ENCODE data around the gene ZNF562.
A peak's percentile ranks its signal among the peaks of the same experiment; 100 is the strongest.
"Not testable (repeated sequence)": the region's sequence is repeated elsewhere in the genome, so short reads cannot be mapped to it uniquely, and the experiment has no call there.

ZNF562 gene

GRCh38 chr19:9674663-9675357 is at the start of gene ZNF562:
ZNF562 (minus strand) TSS chr19:9675100; CDS start chr19:9660744, 14,356 bp downstream.
- DNase-seq = peak; percentile 83 to 90

- DNase-seq = no peak
These were observed 49.3 kb upstream of the ZNF562 start for GRCh38 chr19:9724157-9724556.

- no peak for DNase-seq
These were observed 47.0 kb upstream of the ZNF562 start for GRCh38 chr19:9721861-9722260.

- no peak for DNase-seq
These were observed 45.6 kb upstream of the ZNF562 start for GRCh38 chr19:9720541-9720940.

- DNase-seq = no peak
These were observed 36.9 kb upstream of the ZNF562 start for GRCh38 chr19:9711815-9712214.

DNA sequence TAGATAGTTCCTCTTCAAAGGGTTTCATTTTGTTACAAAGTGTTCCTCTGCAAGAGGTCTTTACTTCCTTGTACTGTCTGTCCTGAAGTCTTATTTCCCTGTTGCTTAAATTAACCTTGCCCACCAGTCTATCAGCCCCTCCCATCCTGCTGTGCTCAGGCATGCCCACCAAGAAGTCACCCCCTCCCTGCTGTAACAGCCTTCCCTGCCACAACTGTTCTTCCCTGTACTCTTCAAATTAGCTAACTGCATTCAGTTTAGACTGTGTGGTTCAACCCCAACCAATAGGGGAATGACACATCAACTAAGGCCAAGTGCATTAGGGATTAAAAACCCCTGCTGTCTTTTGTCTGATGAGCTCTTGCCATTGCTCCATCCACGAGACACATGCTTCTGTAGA is 34.4 kb upstream of the ZNF562 start:
- DNase-seq = no peak

GRCh38 chr19:9705836-9706235 is 30.9 kb upstream of the ZNF562 start:
- no peak for DNase-seq

DNA sequence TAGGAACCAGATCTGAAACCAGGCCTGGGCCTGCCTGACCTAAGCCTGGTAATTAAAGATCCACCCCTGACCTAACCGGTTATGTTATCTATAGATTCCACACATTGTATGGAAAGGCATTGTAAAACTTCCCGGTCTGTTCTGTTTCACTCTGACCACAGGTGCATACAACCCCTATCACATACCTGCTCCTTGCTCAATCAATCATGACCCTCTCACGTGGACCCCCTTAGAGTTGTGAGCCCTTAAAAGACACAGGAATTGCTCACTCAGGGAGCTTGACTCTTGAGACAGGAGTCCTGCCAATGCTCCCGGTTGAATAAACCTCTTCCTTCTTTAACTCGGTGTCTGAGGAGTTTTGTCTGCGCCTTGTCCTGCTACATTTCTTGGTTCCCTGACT is 27.3 kb upstream of the ZNF562 start:
- no peak for DNase-seq

DNA sequence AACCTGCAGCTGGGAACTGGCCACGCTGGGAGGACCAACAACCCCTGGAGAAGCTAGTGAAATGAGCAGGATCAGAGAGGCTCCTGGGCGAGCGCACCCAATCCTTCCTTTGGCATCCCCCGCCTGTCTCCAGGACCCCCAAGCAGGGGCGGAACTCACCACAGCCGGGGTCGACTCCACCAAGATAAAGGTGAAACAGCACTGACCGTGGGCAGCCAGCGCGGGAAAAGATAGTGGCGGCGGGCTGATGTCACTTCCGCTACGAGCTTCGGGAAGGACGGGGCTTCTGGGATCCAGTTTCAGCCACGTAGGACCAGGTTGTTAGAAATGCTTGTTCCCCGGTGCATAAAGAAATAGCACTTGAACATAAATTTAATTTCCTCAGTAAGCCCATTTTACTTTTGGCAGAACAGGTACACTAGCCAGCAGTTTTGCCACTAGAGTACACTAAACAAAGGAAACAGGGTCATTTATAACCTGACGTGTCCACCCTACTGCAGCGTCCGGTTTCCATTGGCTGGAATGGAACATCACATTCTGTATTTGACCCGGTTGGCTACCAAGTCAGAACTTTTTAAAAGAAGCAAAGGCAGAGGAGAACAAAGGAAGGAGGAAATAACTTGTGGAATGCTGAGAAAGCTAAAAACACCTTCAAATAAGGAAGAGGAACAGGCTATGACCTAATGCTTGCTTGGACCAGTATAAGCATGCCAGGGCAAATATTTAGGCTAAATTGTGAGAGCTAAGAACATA is 25.5 kb upstream of the ZNF562 start:
- DNase-seq = no peak

DNA sequence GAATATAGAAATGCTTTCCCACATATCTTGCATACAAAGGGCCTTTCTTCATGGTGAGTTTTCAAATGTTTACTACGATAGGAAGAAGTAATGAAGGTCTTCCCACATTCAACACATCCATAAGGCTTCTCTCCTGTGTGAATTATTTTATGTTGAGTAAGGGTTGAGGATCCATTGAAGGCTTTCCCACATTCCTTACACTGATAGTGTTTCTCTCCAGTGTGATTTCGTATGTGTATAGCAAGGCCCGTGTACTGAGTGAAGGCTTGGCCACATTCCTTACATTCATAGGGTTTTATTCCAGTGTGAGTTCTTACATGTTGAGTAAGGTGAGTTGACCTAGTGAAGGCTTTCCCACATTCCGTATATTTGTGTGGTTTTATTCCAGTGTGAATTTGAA is 15.4 kb upstream of the ZNF562 start:
- DNase-seq = not testable (repeated sequence)

GRCh38 chr19:9679996-9680395 is 5.1 kb upstream of the ZNF562 start:
- DNase-seq = not testable (repeated sequence)

DNA sequence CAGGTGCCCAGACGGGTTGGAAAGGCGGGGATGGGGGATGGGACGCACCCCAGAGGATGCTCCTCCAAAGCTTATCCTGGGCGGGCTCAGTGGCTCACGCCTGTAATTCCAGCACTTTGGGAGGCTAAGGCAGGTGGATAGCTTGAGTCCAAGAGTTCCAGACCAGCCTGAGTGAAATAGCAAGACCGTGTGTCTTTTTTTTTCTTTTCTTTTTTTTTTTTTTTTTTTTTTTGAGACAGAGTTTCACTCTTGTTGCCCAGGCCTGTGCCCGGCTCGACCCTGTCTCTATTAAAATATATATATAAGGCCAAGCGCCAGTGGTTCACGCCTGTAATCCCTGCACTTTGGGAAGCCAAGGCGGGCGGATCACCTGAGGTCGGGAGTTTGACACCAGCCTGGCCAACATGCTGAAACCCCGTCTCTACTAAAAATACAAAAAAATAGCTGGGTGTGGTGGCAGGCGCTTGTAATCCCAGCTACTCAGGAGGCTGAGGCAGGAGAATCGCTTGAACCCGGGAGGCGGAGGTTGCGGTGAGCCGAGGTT is 530 bp upstream of the ZNF562 start:
- DNase-seq = not testable (repeated sequence)

DNA sequence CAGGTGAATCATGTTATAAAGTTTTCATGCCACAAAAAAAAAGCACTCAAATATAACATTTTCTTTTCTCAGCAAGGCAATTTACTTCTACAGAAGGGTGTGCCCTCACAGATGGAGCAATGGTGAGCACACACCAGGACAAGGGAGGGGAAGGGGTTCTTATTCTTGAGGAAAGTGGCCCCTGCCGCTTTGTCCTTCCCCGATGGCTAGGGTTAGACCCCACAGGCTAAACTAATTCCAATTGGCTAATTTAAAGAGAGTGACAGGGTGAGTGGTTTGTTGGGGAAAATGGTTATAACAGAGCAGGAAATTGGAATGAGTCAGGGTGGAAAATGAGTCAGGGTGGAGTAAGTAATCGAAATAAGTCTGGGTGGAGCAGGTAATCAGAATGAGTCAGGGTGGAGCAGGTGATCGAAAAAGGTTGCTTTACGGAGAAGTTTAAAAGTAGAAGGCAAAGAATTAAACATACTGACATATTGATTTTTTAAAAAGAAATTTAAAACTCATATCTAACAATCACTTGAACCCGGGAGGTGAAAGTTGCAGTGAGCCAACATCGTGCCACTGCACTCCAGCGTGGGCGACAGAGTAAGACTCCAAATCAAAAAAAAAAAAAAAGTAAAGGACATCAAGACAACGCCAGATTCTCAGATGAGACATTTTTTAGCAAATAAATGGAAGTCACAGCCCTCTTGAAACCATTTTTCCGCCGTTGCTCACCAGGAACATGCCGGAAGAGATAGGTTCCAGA is 813 bp downstream of the ZNF562 start:
- peak; percentile 19 to 32 for DNase-seq

GRCh38 chr19:9672893-9673292 is 2.0 kb downstream of the ZNF562 start:
- no peak for DNase-seq

DNA sequence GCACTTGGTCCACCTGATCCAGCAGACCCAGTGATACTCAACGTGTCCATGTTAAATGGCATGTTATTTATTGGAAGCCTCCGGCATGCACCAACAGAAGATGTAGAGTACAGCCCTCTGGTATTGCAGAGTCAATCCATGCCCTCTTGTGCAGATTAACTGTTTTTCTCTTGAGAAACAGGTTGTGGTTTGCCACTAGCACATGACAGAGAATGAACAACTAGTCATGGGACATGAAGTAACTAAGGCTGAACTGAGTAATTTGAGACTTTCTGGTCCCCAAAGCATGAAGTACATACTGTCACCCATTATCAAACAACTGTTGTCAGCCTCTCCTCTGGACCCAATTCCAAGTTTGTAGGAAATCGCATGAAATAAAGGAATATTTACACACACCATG is 3.2 kb downstream of the ZNF562 start:
- no peak for DNase-seq

DNA sequence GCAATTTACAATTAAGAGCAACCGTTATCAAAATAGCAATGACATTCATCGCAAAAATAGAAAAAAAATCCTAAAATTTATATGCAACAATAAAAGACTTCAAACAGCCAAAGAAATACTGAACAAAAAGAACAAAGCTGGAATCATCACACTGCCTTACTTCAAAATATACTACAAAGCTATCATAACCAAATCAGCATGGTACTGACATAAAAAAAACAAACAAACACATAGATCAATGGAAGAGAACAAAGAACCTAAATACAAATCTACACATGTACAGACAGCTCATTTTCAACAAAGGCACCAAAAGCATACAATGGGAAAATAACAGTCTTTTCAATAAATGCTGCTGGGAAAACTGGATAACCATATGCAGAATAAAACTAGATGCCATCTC is 6.4 kb downstream of the ZNF562 start:
- no peak for DNase-seq

- DNase-seq = no peak
These were observed 7.0 kb downstream of the ZNF562 start for GRCh38 chr19:9667898-9668297.

GRCh38 chr19:9658769-9659168 is 16.1 kb downstream of the ZNF562 start:
- DNase-seq = no peak

DNA sequence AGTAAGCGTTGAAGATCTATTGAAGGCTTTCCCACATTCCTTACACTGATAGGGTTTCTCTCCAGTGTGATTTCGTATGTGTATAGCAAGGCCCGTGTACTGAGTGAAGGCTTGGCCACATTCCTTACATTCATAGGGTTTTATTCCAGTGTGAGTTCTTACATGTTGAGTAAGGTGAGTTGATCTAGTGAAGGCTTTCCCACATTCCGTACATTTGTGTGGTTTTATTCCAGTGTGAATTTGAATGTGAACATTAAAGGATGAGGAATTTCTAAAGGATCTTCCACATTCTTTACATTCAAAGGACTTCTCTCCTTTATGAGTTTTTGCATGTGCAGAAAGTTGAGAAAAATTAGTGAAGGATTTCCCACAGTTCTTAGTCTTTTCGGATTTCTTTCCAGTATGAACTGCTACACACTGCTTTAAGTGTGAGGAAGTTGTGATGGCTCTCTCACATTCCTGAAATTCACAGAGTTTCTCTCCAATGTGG is 21.8 kb downstream of the ZNF562 start:
- DNase-seq = not testable (repeated sequence)

DNA sequence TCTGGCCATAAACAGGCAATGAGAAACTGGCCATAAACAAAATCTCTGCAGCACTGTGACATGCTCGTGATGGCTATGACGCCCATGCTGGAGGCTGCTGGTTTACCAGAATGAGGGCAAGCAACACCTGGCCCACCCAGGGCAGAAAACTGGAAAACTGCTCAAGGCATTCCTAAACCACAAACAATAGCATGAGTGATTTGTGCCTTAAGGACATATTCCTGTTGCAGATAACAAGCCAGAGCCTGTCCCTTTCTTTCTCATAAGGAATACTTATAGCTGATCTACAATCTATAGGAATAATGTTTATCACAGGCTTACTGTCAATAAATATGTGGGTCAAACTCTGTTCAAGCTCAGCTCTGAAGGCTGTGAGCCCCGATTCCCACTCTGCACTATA is 23.4 kb downstream of the ZNF562 start:
- DNase-seq = not testable (repeated sequence)

DNA sequence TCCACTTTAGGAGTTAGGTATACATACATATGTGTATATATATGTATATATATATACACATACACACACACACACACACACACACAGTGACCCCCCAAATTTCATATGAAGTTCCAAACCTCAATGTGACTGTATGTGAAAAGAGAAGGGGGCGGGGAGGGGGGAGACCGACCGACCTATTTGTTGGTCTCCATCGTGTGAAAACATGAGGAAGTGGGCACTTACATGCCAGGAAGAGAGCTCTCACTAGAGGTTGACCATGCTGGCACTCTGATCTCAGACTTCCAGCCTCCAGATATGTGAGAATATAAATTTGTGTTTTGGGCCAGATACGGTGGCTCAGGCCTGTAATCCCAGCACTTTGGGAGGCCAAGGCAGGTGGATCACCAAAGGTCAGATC is 24.6 kb downstream of the ZNF562 start:
- DNase-seq = no peak

GRCh38 chr19:9645472-9645871 is 29.4 kb downstream of the ZNF562 start:
- no peak for DNase-seq

GRCh38 chr19:9644472-9644871 is 30.4 kb downstream of the ZNF562 start:
- DNase-seq = no peak
